GM23338 (cell line): Measurements from ENCODE around the gene PCCB. TPM values are rescaled to one million over a fixed set of nuclear protein-coding genes. Genes with fewer than 3 reads are reported as not detected.
A peak's percentile ranks its signal among the peaks of the same experiment; 100 is the strongest.
"Not testable (repeated sequence)": the region's sequence is repeated elsewhere in the genome, so short reads cannot be mapped to it uniquely, and the experiment has no call there.

Source experiments
- ATAC-seq: fragments of 200-7000 bp; cut with Tn5 transposase; 3 replicates; pipeline ENCODE4 v1.9.1; 2020
- DNase-seq: peaks from one replicate; pipeline ENCODE4 v3.0.0-alpha.2; 2015; ENCODE audit warnings: low spot score
- H2AFZ ChIP-seq: fragments of 200-600 bp; sonication (generic); 2 replicates; pipeline ENCODE4 v1.8.0; 2016; ENCODE audit warnings: antibody characterized with exemption, mild to moderate bottlenecking, moderate library complexity
- H3F3A ChIP-seq: fragments of 200-600 bp; sonication (generic); replicated peaks from 2 replicates; pipeline ENCODE4 v1.8.0; 2017; ENCODE audit warnings: antibody characterized with exemption, mixed run types, low read depth
- H3K27ac ChIP-seq: fragments of 200-600 bp; sonication (generic); 2 replicates; pipeline ENCODE4 v1.6.1; 2016; ENCODE audit warnings: low read depth
- H3K27me3 ChIP-seq: fragments of 200-600 bp; sonication (generic); 2 replicates; pipeline ENCODE4 v1.8.0; 2016; ENCODE audit warnings: mild to moderate bottlenecking, mixed run types, moderate library complexity; ENCODE audit not compliant: insufficient read depth
- H3K36me3 ChIP-seq: fragments of 200-600 bp; sonication (generic); 2 replicates; pipeline ENCODE4 v1.8.0; 2016; ENCODE audit warnings: mild to moderate bottlenecking; ENCODE audit not compliant: insufficient read depth
- H3K4me1 ChIP-seq: fragments of 200-600 bp; sonication (generic); 2 replicates; pipeline ENCODE4 v1.8.0; 2016; ENCODE audit warnings: mild to moderate bottlenecking, moderate library complexity; ENCODE audit not compliant: insufficient read depth
- H3K4me2 ChIP-seq: fragments of 200-600 bp; sonication (generic); 2 replicates; pipeline ENCODE4 v1.7.1; 2017; ENCODE audit warnings: mixed run types
- H3K4me3 ChIP-seq: fragments of 200-600 bp; sonication (generic); 2 replicates; pipeline ENCODE4 v1.6.1; 2016; ENCODE audit warnings: mixed run types
- H3K79me2 ChIP-seq: fragments of 200-600 bp; sonication (generic); replicated peaks from 2 replicates; pipeline ENCODE4 v1.8.0; 2017; ENCODE audit warnings: mild to moderate bottlenecking; ENCODE audit not compliant: insufficient read depth
- H3K9me2 ChIP-seq: fragments of 200-600 bp; sonication (generic); 2 replicates; pipeline ENCODE4 v1.8.0; 2017; ENCODE audit not compliant: insufficient read depth
- H4K20me1 ChIP-seq: fragments of 200-600 bp; sonication (generic); replicated peaks from 2 replicates; pipeline ENCODE4 v1.8.0; 2017; ENCODE audit warnings: mild to moderate bottlenecking; ENCODE audit not compliant: insufficient read depth
- H3K27ac Mint-ChIP-seq: 2 replicates; pipeline ENCODE4 v1.8.0; 2020; ENCODE audit warnings: inconsistent platforms, mild to moderate bottlenecking, moderate library complexity, mixed read lengths
- H3K27me3 Mint-ChIP-seq: 3 replicates; pipeline ENCODE4 v1.8.0; 2022; ENCODE audit warnings: low read depth, mild to moderate bottlenecking, moderate library complexity, mixed read lengths, inconsistent platforms; ENCODE audit not compliant: insufficient read depth, poor library complexity
- H3K36me3 Mint-ChIP-seq: 3 replicates; pipeline ENCODE4 v1.8.0; 2021; ENCODE audit warnings: low read depth, mild to moderate bottlenecking, inconsistent platforms, moderate library complexity, mixed read lengths
- H3K4me1 Mint-ChIP-seq: 3 replicates; pipeline ENCODE4 v1.8.0; 2020; ENCODE audit warnings: mild to moderate bottlenecking, inconsistent platforms, mixed read lengths
- H3K4me3 Mint-ChIP-seq: 3 replicates; pipeline ENCODE4 v1.8.0; 2021; ENCODE audit warnings: moderate library complexity, mild to moderate bottlenecking, inconsistent platforms, mixed read lengths
- H3K9me3 Mint-ChIP-seq: 3 replicates; pipeline ENCODE4 v1.8.0; 2020; ENCODE audit warnings: moderate library complexity, mild to moderate bottlenecking, inconsistent platforms, mixed read lengths
- CTCF ChIP-seq, 2 experiments: fragments of 200-600 bp in 1 of 2; sonication (generic) in 1 of 2; conservative IDR thresholded peaks; 2 replicates each; pipeline versions ENCODE4 v1.5.1 to v1.6.1; 2016 to 2017; ENCODE audit warnings: antibody characterized with exemption in 2 of 2, low read depth in 2 of 2, mild to moderate bottlenecking in 2 of 2, moderate library complexity in 1 of 2
- ETS1 ChIP-seq: IDR thresholded peaks from 2 replicates; pipeline ENCODE4 v1.6.1; 2016; ENCODE audit warnings: antibody characterized with exemption
- EZH2 ChIP-seq: fragments of 200-600 bp; sonication (generic); IDR thresholded peaks from one replicate; pipeline ENCODE4 v1.8.0; 2017; ENCODE audit warnings: antibody characterized with exemption, mild to moderate bottlenecking, low read depth; ENCODE audit not compliant: unreplicated experiment
- JUNB ChIP-seq: IDR thresholded peaks from one replicate; pipeline ENCODE4 v1.6.1; 2016; ENCODE audit warnings: antibody characterized with exemption; ENCODE audit not compliant: unreplicated experiment
- NANOG ChIP-seq: IDR thresholded peaks from 2 replicates; pipeline ENCODE4 v1.6.1; 2016; ENCODE audit warnings: antibody characterized with exemption, borderline replicate concordance
- STAT1 ChIP-seq: IDR thresholded peaks from one replicate; pipeline ENCODE4 v1.6.1; 2016; ENCODE audit warnings: antibody characterized with exemption; ENCODE audit not compliant: unreplicated experiment
- polyA plus RNA-seq: library from polyadenylated mRNA; unstranded; fragments of >200 nt; fragmentation: Nextera tagmentation; extraction: Ambion mirVana; gene quantifications from 2 replicates; pipeline ENCODE4 v1.2.1, GENCODE V29; 2016
- total RNA-seq: library from RNA; depleted of rRNA; stranded (reverse); fragments of >200 nt; shearing (Covaris generic); gene quantifications from 2 replicates; pipeline ENCODE4 v1.2.3, GENCODE V29; 2014
- TF ChIP-seq, protein P1 (sequence below): IDR thresholded peaks from one replicate; pipeline ENCODE4 v1.6.1; 2018; ENCODE audit warnings: antibody characterized with exemption; ENCODE audit not compliant: unreplicated experiment

The PCCB gene
- total and polyA plus RNA-seq, 2 experiments from 2014 or later, result 42.7 to 76.8 TPM

- H4K20me1 ChIP-seq, H3K4me1 ChIP-seq, ATAC-seq, H3K4me1 Mint-ChIP-seq, H3K9me2 ChIP-seq, H3K4me3 ChIP-seq, H3K4me3 Mint-ChIP-seq, H3K4me2 ChIP-seq, H3K27ac Mint-ChIP-seq, H3K79me2 ChIP-seq, H3K36me3 ChIP-seq, DNase-seq, H2AFZ ChIP-seq, H3F3A ChIP-seq, H3K27ac ChIP-seq, H3K27me3 Mint-ChIP-seq, H3K27me3 ChIP-seq: not testable (repeated sequence)
- H3K36me3 Mint-ChIP-seq, result peaks cover 27% of the 10 kb centered on the region
- peaks cover 48% of the 10 kb centered on the region for H3K9me3 Mint-ChIP-seq
Measured at GRCh38 chr3:136222746-136223145, 27.4 kb upstream of the PCCB start.

GRCh38 chr3:136232413-136232812, 17.7 kb upstream of the PCCB start:
- Mint-ChIP-seq H3K4me3 (no peak overlapping the region), H3K27ac (no peak overlapping the region), H3K27me3 (peaks cover 9% of the 10 kb centered on the region), H3K36me3 (no peaks in the 10 kb centered on the region), H3K4me1 (peaks cover 13% of the 10 kb centered on the region), H3K9me3 (no peaks in the 10 kb centered on the region)
- ATAC-seq (no peak), DNase-seq (no peak)
- Histone ChIP-seq H2AFZ (no peak overlapping the region), H3K4me3 (no peak overlapping the region), H4K20me1 (no peaks in the 10 kb centered on the region), H3K27ac (no peak overlapping the region), H3K4me2 (no peak overlapping the region), H3F3A (no peaks in the 10 kb centered on the region), H3K36me3 (no peaks in the 10 kb centered on the region), H3K27me3 (0 out of 2 replicates have a peak, but pooled peaks cover 3% of the 10 kb centered on the region), H3K79me2 (no peaks in the 10 kb centered on the region), H3K4me1 (no peaks in the 10 kb centered on the region; the same call in 1 of the 2 replicates), H3K9me2 (no peaks in the 10 kb centered on the region; the same call in 1 of the 2 replicates)
- TF ChIP-seq ETS1, result no peak
- no peak for TF ChIP-seq EZH2
- TF ChIP-seq NANOG, result no peak
- TF ChIP-seq, protein P1, sequence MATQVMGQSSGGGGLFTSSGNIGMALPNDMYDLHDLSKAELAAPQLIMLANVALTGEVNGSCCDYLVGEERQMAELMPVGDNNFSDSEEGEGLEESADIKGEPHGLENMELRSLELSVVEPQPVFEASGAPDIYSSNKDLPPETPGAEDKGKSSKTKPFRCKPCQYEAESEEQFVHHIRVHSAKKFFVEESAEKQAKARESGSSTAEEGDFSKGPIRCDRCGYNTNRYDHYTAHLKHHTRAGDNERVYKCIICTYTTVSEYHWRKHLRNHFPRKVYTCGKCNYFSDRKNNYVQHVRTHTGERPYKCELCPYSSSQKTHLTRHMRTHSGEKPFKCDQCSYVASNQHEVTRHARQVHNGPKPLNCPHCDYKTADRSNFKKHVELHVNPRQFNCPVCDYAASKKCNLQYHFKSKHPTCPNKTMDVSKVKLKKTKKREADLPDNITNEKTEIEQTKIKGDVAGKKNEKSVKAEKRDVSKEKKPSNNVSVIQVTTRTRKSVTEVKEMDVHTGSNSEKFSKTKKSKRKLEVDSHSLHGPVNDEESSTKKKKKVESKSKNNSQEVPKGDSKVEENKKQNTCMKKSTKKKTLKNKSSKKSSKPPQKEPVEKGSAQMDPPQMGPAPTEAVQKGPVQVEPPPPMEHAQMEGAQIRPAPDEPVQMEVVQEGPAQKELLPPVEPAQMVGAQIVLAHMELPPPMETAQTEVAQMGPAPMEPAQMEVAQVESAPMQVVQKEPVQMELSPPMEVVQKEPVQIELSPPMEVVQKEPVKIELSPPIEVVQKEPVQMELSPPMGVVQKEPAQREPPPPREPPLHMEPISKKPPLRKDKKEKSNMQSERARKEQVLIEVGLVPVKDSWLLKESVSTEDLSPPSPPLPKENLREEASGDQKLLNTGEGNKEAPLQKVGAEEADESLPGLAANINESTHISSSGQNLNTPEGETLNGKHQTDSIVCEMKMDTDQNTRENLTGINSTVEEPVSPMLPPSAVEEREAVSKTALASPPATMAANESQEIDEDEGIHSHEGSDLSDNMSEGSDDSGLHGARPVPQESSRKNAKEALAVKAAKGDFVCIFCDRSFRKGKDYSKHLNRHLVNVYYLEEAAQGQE, result no peak

- Histone ChIP-seq H4K20me1 (no peaks in the 10 kb centered on the region), H3K4me2 (no peak overlapping the region), H3K36me3 (no peaks in the 10 kb centered on the region), H3K27ac (no peak overlapping the region), H3K79me2 (no peaks in the 10 kb centered on the region), H3K4me3 (no peak overlapping the region), H3F3A (no peaks in the 10 kb centered on the region), H2AFZ (0 out of 2 replicates have a peak overlapping the region, but pooled peaks have one; percentile 9), H3K9me2 (no peaks in the 10 kb centered on the region; the same call in 1 of the 2 replicates), H3K27me3 (0 out of 2 replicates have a peak, but pooled peaks cover 4% of the 10 kb centered on the region), H3K4me1 (peaks cover 10% of the 10 kb centered on the region)
- H3K36me3 Mint-ChIP-seq, result no peaks in the 10 kb centered on the region
- peaks cover 11% of the 10 kb centered on the region for H3K27me3 Mint-ChIP-seq
- no peaks in the 10 kb centered on the region for H3K9me3 Mint-ChIP-seq
- DNase-seq (no peak), ATAC-seq (no peak)
- no peak overlapping the region for H3K4me3 Mint-ChIP-seq
- H3K4me1 Mint-ChIP-seq, result peaks cover 24% of the 10 kb centered on the region
- H3K27ac Mint-ChIP-seq, result no peak overlapping the region
- TF ChIP-seq, protein P1, result no peak
- TF ChIP-seq JUNB (no peak), NANOG (no peak), STAT1 (no peak), ETS1 (no peak), CTCF (conservative IDR thresholded peaks at IDR 0.05; ENCODE audit: low read depth in 2 of 2) (no peak)
Measured at GRCh38 chr3:136235545-136235944, 14.6 kb upstream of the PCCB start.
